Measurements from ENCODE around the gene KRTAP1-3.
"Not testable (repeated sequence)": the region's sequence is repeated elsewhere in the genome, so short reads cannot be mapped to it uniquely, and the experiment has no call there.

Gene KRTAP1-3

DNA sequence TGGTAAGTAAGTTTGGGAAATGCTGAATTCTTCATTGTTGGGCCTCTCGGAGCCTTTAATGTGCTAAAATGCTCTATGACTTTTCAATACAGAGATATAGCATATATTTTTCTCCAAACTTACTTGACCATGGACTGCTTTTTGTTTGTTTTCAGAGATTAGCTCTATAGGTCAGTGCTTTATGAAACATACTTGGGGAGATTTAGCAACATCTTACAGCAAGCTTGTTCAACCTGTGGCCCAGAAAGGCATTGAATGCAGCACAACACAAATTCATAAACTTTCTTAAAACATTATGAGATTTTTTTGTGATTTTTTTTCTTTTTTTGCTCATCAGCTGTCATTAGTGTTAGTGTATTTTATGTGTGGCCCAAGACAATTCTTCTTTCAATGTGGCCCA is 24.7 kb downstream of the KRTAP1-3 start:
- DNase-seq (ENCODE audit: low read depth) = no peak

DNA sequence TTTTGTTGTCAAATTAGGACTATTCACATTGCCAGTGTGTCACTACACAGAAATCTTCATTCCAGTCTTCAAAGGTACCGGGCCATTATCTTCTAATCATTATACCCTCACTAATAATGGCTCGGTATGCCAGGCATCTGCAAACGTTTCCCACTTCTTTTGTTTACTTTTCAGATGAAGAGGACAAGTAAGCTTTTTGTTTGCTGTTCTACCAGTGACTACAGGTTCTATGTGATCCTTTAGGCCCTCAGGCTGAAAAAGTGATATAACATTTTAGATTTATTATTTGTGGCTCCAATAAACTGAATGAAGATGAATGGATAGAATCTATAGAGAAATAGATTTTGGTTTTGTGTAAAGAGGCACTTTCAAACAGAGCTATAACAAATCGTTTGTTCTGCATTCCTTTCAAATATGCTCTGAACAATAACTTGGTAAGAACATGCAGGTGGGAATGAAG is 25.3 kb downstream of the KRTAP1-3 start:
- no peak for DNase-seq (ENCODE audit: low read depth)

DNA sequence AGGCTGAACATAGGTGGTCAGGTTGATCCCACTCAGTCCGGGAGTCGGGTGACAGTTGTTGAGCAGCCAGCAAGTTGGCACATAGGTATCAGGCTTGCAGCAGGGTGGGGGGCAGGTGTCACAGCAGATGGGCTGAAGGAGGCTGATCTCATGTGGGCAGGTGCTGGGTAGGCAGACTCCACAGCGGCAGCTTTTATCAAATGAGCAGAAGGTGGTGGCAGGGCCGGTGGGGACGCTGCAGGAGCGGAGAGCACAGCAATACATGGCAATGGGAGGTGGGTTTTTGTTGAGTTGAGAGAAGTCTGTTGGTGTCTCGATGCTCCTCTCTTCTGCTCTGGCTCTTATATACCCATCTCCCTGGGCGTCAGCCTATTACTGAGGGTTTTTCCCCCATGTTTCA is 25.9 kb downstream of the KRTAP1-3 start, which contains the start of gene KRTAP3-1:
Gene KRTAP3-1 (minus strand): TSS at position 318 of the 400 bp plus-strand sequence. CDS start 54 bp downstream, at position 264.
- no peak for DNase-seq (ENCODE audit: low read depth)

DNA sequence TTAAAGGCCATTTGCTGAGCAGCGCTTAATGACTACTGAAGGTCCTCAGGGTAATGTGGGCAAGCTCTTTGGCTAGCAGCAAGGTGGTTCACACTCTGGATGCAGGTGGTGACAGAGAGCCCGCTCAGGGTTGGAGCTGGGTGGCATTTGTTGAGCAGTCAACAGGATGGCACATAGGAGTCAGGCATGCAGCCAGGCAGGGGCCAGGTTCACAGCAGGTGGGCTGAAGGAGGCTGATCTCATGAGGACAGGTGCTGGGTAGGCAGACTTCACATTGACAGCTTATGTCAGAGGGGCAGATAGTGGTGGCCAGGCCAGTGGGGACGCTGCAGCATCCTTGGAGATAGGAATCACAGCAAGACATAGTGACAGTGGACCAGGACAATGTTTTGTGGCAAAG is 30.3 kb downstream of the KRTAP1-3 start:
- no peak for DNase-seq (ENCODE audit: low read depth)

DNA sequence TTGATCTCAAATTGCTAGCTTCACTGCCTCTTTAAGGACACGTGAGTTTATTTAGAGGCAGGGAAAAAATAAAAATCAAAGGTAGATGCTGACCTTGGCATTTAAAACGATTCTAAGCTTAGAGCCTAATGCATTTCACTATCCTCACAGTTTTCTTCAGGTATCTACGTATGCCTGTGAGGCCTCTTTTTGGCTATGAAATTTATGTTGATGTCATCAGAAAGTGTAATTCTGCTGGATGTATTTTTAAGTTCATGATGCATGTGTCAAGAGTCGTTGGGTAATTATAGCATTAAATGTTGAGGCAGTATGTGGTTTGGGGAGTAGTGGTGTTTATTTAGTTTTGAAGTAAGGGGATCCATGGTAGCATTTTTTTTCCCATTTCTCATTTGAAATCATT is 30.7 kb downstream of the KRTAP1-3 start:
- DNase-seq (ENCODE audit: low read depth) = no peak

- DNase-seq (ENCODE audit: low read depth) = no peak
Observed at GRCh38 chr17:41002814-41003213, 31.9 kb downstream of the KRTAP1-3 start.

GRCh38 chr17:41001795-41002194 is 32.9 kb downstream of the KRTAP1-3 start:
- no peak for DNase-seq (ENCODE audit: low read depth)

- not testable (repeated sequence) for DNase-seq (ENCODE audit: low read depth)
Observed at GRCh38 chr17:40999563-40999962, 35.1 kb downstream of the KRTAP1-3 start, which contains the start of gene KRTAP3-2. Gene KRTAP3-2 (minus strand): TSS chr17:40999906. CDS start chr17:40999853, 53 bp downstream.

- DNase-seq (ENCODE audit: low read depth) = no peak
Observed at GRCh38 chr17:40997361-40997760, 37.3 kb downstream of the KRTAP1-3 start.

DNA sequence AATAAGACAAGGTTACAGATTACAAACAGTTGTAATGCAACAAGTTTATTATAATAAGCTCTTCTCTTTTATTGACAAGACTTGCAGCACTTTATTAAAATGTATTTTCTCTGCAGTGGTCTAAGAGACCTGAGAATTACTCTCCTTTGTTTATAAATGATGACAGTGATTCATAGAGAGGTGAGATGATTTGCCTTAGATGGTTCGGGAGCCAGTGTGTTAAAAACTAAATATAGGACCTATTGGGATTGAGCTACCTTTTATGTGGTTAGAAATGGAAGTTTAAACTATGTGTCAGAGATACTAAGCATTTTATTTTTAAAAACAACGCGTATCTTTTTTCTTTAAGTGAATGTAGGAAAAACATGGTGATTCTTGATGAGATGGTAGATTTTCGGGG is 37.8 kb downstream of the KRTAP1-3 start:
- DNase-seq (ENCODE audit: low read depth) = no peak

DNA sequence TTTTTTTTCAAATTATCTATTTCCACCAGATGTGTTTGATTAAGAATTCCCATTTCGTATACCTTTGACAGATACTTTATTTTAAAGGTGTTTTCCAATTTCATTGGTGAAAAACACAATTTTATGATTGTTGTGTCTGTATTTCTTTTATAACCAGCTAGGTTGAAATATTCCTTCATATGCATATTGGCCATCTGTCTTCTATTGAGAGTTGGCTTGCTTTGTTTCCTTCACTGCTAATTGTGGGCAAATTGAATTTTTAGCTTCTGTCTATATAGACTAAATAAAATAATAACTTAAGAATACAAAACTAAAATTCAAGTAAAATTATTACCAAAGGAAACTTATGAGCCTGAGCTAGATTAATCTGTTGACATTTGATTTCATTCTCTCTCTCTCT is 39.6 kb downstream of the KRTAP1-3 start:
- DNase-seq (ENCODE audit: low read depth) = no peak

GRCh38 chr17:40993839-40994238 is 40.8 kb downstream of the KRTAP1-3 start, which contains the start of gene KRTAP3-3:
Gene KRTAP3-3 (minus strand): TSS chr17:40994164. CDS start chr17:40994097, 67 bp downstream.
- no peak for DNase-seq (ENCODE audit: low read depth)

- no peak for DNase-seq (ENCODE audit: low read depth)
Observed at GRCh38 chr17:40993084-40993483, 41.6 kb downstream of the KRTAP1-3 start.

DNA sequence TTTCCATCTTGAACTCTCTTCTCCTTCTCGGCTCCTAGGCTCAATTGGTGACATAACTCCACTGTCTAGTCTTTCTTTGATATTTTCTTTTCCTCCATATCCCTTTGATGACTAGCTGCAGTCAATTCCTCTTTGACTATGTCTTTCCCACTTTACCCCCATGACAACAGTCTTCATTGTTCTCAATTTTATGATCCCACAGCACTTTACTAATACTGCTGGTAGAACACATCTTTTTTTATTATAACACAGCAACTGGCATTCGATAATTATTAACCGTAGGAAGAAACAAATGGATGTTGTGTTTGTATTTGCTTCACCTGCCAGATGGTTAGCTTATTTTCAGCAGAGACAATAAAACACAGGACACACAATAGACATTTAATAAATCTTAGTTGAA is 42.0 kb downstream of the KRTAP1-3 start:
- no peak for DNase-seq (ENCODE audit: low read depth)

GRCh38 chr17:40986920-40987319 is 47.8 kb downstream of the KRTAP1-3 start:
- no peak for DNase-seq (ENCODE audit: low read depth)

- no peak for DNase-seq (ENCODE audit: low read depth)
Observed at GRCh38 chr17:40984226-40984625, 50.4 kb downstream of the KRTAP1-3 start, which contains the start of gene KRT40. Gene KRT40 (minus strand): TSS chr17:40984326. CDS start chr17:40984273, 53 bp downstream.

Measured in stimulated activated CD8-positive, alpha-beta memory T cell treated with anti-CD3 and anti-CD28 coated beads, Interleukin-12 subunit alpha, Interleukin-12 subunit beta, amount 100 ng/mL, for 1 hour (primary cell).